ENCODE results near the gene ENO1.

Gene ENO1

GRCh38 chr1:8873506-8874229 is 4.8 kb downstream of the ENO1 start (continued):
- TF ChIP-seq ZNF692 (tag by site-specific recombination; IDR thresholded peaks at IDR 0.05) (peak; percentile 14; the same call in 1 of the 2 replicates), SP7 (tag by site-specific recombination; IDR thresholded peaks at IDR 0.05) (peak; percentile 80), ZNF175 (tag by site-specific recombination; IDR thresholded peaks at IDR 0.05) (no peak), ZSCAN18 (tag by site-specific recombination; IDR thresholded peaks at IDR 0.05) (no peak), ZBTB21 (tag by site-specific recombination; IDR thresholded peaks at IDR 0.05) (no peak), ZNF274 (IDR thresholded peaks at IDR 0.05; ENCODE audit: low read length) (no peak), ZNF274 (tag by site-specific recombination; IDR thresholded peaks at IDR 0.05; ENCODE audit: borderline replicate concordance) (no peak), ZNF664 (tag by site-specific recombination; IDR thresholded peaks at IDR 0.05) (no peak), REPIN1 (tag by site-specific recombination; IDR thresholded peaks at IDR 0.05; ENCODE audit: low read depth) (no peak), ZFP37 (tag by site-specific recombination; IDR thresholded peaks at IDR 0.05) (peak; percentile 49; the same call in 1 of the 2 replicates), PRDM10 (tag by site-specific recombination; IDR thresholded peaks at IDR 0.05) (peak; percentile 73), ZNF2 (tag by site-specific recombination; IDR thresholded peaks at IDR 0.05) (0 out of 2 replicates have a peak, but pooled peaks have one; percentile 26), FEZF1 (tag by site-specific recombination; IDR thresholded peaks at IDR 0.05) (no peak), ZBTB8A (tag by site-specific recombination; IDR thresholded peaks at IDR 0.05) (0 out of 2 replicates have a peak, but pooled peaks have one; percentile 23), ZNF48 (tag by site-specific recombination; IDR thresholded peaks at IDR 0.05) (no peak), ZNF530 (tag by site-specific recombination; IDR thresholded peaks at IDR 0.05; ENCODE audit: low read depth) (no peak), ZNF24 (tag by site-specific recombination; IDR thresholded peaks at IDR 0.05) (0 out of 2 replicates have a peak, but pooled peaks have one; percentile 17), ZNF639 (tag by site-specific recombination; IDR thresholded peaks at IDR 0.05) (peak; percentile 57), ZNF211 (tag by site-specific recombination; IDR thresholded peaks at IDR 0.05; ENCODE audit: low read depth) (no peak), ZSCAN23 (tag by site-specific recombination; IDR thresholded peaks at IDR 0.05) (no peak), KLF8 (tag by site-specific recombination; IDR thresholded peaks at IDR 0.05) (peak; percentile 56; the same call in 1 of the 2 replicates), ZNF513 (tag by site-specific recombination; IDR thresholded peaks at IDR 0.05) (no peak), HOXC10 (CRISPR knock-in tag; IDR thresholded peaks at IDR 0.05) (no peak), ZNF518A (tag by site-specific recombination; conservative IDR thresholded peaks at IDR 0.05; ENCODE audit: low read depth) (no peak), YY2 (tag by site-specific recombination; IDR thresholded peaks at IDR 0.05) (no peak)
